PC-9 (cell line): ENCODE measurements around the gene CDH24.

ENCODE experiments used
- EZH2 ChIP-seq: fragments of 200-600 bp; sonication (generic); IDR thresholded peaks from 2 replicates; pipeline ENCODE4 v1.8.0; 2017; ENCODE audit warnings: antibody characterized with exemption, low read depth
- TF ChIP-seq, protein P1 (sequence below): fragments of 200-600 bp; sonication (generic); conservative IDR thresholded peaks from 2 replicates; pipeline ENCODE4 v1.6.1; 2017; ENCODE audit warnings: mixed run types, antibody characterized with exemption, mild to moderate bottlenecking, moderate library complexity

DNA sequence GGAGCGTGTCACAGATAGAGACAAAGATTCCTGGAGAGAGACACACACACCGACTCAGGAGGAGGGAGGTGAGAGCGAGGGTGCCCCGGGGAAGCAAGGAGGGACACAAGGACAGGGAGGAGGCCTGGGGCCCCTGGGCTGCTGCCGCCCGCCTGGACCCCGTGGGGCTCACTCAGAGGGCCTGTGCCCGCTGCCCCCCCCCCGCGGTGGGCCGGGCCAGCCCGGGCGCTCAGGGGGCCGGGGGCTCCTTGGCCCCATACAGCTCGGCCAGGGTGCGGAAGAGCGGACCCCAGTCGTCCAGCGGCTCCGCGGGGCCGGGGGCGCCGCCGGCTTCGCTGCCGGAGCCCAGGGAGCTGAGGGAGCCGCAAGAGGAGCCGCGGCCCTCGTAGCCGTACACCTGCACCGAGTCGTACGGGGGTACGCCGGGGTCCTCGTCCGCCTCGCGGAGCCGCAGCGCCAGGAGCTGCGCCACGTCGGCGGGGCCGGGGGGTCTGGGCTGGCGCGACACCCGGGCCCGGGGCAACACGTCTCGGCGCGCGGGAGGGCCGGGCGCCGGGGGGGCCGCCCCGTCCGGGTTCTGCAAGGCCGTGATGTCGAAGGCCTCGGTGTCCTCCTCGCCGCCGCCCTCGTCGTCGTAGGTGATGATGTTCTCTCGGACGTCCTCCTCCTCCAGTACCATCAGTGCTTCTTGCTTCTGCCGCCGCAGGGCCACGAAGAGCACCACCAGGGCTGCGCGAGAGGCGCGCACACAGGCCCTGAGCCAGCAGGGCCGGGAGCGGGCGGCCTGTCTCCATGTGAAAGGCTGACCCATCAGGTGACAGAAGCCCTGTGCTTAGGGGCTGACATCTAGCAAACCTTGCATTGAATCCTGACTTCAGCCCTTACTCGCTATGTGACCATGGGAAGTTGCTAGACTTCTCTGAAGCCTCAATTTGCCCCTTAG lies 9.3 kb downstream of the CDH24 start:
- TF ChIP-seq, protein P1, sequence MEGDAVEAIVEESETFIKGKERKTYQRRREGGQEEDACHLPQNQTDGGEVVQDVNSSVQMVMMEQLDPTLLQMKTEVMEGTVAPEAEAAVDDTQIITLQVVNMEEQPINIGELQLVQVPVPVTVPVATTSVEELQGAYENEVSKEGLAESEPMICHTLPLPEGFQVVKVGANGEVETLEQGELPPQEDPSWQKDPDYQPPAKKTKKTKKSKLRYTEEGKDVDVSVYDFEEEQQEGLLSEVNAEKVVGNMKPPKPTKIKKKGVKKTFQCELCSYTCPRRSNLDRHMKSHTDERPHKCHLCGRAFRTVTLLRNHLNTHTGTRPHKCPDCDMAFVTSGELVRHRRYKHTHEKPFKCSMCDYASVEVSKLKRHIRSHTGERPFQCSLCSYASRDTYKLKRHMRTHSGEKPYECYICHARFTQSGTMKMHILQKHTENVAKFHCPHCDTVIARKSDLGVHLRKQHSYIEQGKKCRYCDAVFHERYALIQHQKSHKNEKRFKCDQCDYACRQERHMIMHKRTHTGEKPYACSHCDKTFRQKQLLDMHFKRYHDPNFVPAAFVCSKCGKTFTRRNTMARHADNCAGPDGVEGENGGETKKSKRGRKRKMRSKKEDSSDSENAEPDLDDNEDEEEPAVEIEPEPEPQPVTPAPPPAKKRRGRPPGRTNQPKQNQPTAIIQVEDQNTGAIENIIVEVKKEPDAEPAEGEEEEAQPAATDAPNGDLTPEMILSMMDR: no peak
- no peak for TF ChIP-seq EZH2
